KOPT-K1 (cell line): ENCODE data around the gene COL5A2.

Experiments used
- H3K27ac ChIP-seq: fragments of 200-600 bp; sonication (generic); 2 replicates; pipeline ENCODE4 v1.5.1; 2016; ENCODE audit warnings: antibody characterized with exemption, mild to moderate bottlenecking, low read depth, low read length; ENCODE audit not compliant: poor library complexity, severe bottlenecking
- H3K36me3 ChIP-seq: fragments of 200-600 bp; sonication (generic); 2 replicates; pipeline ENCODE4 v1.5.1; 2017; ENCODE audit warnings: antibody characterized with exemption, mild to moderate bottlenecking, low read length, moderate library complexity; ENCODE audit not compliant: insufficient read depth
- H3K9me3 ChIP-seq: fragments of 200-600 bp; sonication (generic); 2 replicates; pipeline ENCODE4 v1.5.1; 2017; ENCODE audit warnings: antibody characterized with exemption, low read length, mild to moderate bottlenecking; ENCODE audit not compliant: insufficient read depth, poor library complexity, severe bottlenecking

COL5A2 gene

GRCh38 chr2:189192766-189193165, 13.2 kb upstream of the COL5A2 start:
- no peaks in the 10 kb centered on the region for H3K36me3 ChIP-seq
- no peak overlapping the region for H3K27ac ChIP-seq
- H3K9me3 ChIP-seq: no peaks in the 10 kb centered on the region

DNA sequence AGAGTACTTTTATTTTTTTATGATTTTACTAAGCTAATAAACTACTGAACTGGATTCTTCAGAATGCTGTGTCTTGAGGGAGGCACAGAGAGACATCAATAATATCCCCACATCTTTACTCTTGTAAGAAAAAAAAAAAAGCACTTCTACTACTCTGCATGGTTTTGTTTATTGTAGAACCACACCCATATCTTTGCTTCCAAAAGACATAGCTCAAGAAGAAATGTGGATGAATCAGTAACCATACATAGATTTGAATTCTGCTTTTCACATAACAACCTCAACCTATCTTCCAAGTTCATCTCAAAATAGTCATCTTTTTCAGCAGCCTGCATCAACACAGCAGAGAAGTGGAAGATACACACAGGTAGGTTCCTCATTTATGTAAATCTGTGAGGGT, 12.2 kb upstream of the COL5A2 start:
- no peaks in the 10 kb centered on the region for H3K36me3 ChIP-seq
- no peaks in the 10 kb centered on the region for H3K9me3 ChIP-seq
- no peak overlapping the region for H3K27ac ChIP-seq

DNA sequence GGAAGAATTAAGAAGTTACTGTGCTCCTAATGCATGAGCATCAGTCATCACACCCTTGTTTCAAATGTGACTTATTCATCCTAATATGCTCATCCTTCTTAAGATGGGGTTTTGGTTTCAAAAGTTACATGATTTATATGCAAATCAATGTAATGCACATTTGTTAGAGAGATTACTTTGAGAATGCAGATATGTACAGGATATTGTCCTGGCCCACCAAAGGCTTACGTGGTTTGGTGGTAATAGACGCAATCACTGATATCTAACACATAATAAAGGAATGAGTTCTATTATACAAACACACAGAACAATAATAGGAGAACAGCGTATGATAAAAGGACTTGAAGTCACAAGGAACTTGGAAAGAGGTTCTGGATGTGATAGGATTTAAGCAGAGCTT, 11.1 kb upstream of the COL5A2 start:
- Histone ChIP-seq H3K27ac (no peak overlapping the region), H3K36me3 (no peaks in the 10 kb centered on the region)

DNA sequence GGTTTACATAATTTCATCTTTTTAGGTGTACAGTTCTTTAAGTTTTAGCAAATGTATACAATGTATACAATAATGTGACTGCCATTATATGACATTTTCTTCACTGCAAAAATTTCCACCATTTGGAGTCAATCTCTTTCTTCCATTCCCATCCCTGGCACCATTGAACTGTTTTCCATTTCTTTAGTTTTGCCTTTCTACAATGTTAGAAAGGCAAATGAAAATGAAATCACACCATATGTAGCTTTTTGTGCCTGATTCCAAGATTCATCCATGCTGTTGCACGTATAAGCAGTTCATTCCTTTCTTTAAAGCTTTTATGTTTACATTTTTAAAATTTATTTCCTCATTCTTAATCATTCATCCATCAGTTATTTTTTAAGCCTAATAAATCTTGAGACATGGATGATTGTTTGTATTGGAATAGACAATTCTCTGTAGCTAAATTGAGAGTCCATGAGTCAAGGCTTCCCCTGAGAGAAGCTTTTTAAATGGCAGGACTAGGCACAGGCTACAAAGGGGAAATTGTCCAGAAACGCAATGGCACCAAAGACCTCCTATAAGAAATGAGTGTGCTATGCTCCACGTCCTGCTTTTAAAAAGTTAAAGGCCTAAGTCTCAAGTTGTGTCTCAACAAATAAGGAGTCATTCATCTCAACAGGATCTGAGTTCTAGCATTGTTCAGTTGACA, 8.7 kb upstream of the COL5A2 start:
- Histone ChIP-seq H3K9me3 (no peaks in the 10 kb centered on the region), H3K27ac (no peak overlapping the region), H3K36me3 (no peaks in the 10 kb centered on the region)

More for the DNA sequence above, 11.1 kb upstream of the COL5A2 start:
- H3K9me3 ChIP-seq: no peaks in the 10 kb centered on the region

DNA sequence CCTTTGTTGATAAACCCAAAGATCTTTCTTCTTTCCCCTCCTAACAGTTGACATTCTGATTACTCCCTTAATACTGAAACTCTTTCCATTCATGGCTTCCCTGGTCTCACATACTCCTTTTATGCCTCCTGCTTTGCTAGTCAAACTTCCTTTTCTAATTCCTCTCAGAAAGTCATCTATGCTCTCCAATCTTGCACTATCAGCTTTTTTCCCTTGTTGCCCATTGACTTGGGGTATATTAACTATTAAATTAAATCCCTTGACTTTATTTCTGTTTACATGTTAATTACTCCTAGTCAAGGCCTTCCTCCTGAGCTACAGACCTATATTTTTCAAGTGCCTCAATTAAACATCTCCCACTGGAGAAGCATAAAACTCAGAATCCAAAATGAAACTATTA, 3.6 kb upstream of the COL5A2 start:
- Histone ChIP-seq H3K27ac (no peak overlapping the region), H3K36me3 (no peaks in the 10 kb centered on the region), H3K9me3 (no peaks in the 10 kb centered on the region)

GRCh38 chr2:189181706-189182105, 2.1 kb upstream of the COL5A2 start:
- Histone ChIP-seq H3K9me3 (no peaks in the 10 kb centered on the region), H3K36me3 (no peaks in the 10 kb centered on the region), H3K27ac (no peak overlapping the region)

DNA sequence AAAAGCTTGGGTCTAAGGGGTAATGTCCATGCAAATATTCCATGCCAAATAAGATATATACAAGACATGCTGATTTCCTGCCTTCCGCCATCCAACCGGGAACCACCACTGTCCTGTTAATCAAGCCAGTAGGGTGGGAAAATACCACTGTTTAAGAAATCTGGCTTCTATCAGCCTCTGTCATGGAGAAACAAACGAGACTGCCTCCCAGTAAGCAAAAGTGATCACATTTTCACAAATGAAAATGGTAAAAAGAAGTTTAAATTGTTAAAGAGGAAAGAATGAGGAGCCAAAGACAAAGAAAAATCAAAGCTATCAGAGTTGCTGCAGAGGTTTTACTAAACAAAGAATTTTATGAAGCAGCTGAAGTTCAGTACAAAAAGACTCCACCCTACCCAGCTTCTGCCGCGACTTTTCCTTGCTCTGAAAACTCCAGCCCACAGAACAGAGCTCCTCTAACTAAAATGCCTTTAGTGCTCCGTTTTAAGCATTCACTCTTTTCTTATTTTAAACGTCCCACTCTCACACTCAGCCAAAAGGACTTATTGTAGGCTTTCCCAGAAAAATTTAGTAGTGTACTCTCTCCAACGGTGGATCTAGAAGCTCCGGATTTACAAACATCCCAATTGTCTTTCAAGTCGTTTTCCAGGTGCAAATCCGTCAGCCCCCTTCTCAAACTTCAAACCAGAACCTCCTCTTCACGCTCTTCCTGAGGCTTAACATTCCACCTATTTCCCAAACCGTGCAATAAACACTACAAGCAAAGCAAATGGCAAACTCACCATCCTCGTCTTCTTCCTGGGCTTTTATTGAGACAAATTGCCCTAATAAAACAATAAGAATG, 613 bp downstream of the COL5A2 start:
- H3K36me3 ChIP-seq: no peaks in the 10 kb centered on the region
- no peak overlapping the region for H3K27ac ChIP-seq
- H3K9me3 ChIP-seq: no peaks in the 10 kb centered on the region

GRCh38 chr2:189178054-189178453, 1.5 kb downstream of the COL5A2 start:
- H3K27ac ChIP-seq: no peak overlapping the region

GRCh38 chr2:189177251-189177840, 2.2 kb downstream of the COL5A2 start:
- H3K36me3 ChIP-seq: no peaks in the 10 kb centered on the region
- H3K27ac ChIP-seq: no peak overlapping the region
- H3K9me3 ChIP-seq: no peaks in the 10 kb centered on the region

More at GRCh38 chr2:189178054-189178453, 1.5 kb downstream of the COL5A2 start:
- Histone ChIP-seq H3K9me3 (no peaks in the 10 kb centered on the region), H3K36me3 (no peaks in the 10 kb centered on the region)

- Histone ChIP-seq H3K27ac (no peak overlapping the region), H3K36me3 (no peaks in the 10 kb centered on the region)
Observed at GRCh38 chr2:189176516-189176915, 3.0 kb downstream of the COL5A2 start.

GRCh38 chr2:189175869-189176433, 3.6 kb downstream of the COL5A2 start:
- no peaks in the 10 kb centered on the region for H3K36me3 ChIP-seq
- no peaks in the 10 kb centered on the region for H3K9me3 ChIP-seq
- no peak overlapping the region for H3K27ac ChIP-seq

More at GRCh38 chr2:189176516-189176915, 3.0 kb downstream of the COL5A2 start:
- H3K9me3 ChIP-seq: no peaks in the 10 kb centered on the region

DNA sequence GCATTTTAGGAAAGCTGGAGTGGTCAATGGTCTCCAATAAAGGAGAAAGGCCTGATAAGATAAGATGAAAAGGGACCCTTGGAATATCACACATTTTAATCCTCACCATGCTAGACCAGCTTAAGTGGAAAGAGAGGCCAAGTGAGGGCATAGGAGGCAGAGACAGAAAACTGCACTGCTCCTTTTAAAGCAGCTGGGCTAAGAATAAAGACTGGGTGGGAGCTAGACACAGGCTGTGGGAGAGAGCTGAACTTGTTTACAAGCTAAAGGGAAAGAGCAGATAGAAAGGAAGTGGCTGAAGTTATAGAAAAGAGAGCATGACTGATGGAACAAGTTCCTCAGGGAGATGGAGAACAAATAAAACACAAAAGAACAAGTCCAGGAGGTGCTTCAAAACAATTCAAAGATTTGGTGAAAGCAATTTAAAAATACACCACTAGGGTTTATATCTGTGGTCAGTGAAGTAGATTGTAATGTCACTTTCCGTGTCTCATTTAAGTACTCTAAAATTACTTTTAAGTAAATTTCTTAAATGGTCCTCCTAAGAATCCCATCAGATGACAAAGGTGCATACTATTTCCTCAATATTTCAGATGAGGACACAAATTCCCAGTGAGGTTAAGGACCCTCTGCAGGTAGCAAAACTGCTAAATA, 7.5 kb downstream of the COL5A2 start:
- no peaks in the 10 kb centered on the region for H3K36me3 ChIP-seq
- H3K9me3 ChIP-seq: no peaks in the 10 kb centered on the region
- no peak overlapping the region for H3K27ac ChIP-seq

GRCh38 chr2:189168856-189169499, 10.6 kb downstream of the COL5A2 start:
- H3K36me3 ChIP-seq: no peaks in the 10 kb centered on the region
- no peaks in the 10 kb centered on the region for H3K9me3 ChIP-seq
- no peak overlapping the region for H3K27ac ChIP-seq

DNA sequence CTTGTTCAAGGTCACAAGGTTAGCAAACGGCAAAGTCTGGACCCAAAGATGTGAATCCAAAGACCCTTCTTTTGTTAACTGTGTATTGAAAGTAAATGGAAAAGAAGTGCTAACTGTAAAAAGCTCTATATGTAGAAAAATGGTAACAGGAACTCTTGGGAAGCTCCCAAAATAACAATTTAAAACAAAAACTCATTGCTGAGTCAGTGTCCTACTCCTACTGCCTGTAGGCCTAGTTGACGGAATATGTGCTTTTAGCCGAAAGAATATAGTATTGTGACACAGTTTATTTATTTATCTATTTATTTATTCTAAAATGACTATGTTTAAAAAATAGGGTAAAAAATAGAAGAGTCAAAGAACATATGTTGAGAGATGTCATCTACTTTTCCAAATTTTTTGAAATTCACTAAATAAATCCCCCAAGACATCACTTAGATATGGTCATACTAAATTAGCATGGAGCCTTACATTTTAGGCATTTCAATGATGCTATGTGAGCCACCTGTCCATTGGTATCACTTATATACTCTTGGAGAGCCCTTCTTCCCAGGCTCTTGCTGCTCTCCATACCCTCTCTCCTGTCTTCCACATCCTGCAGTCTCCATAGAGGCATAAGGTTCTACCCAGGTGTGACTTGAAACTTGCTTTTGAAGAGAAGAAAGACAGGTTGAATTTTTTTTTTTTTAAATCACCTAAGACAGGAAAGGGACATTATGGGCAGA, 13.7 kb downstream of the COL5A2 start:
- Histone ChIP-seq H3K27ac (no peak overlapping the region), H3K36me3 (no peaks in the 10 kb centered on the region), H3K9me3 (no peaks in the 10 kb centered on the region)
